ENCODE data around the gene ASB8. TPM values are rescaled to one million over a fixed set of nuclear protein-coding genes. Genes with fewer than 3 reads are reported as not detected.
"Not testable (repeated sequence)": the region's sequence is repeated elsewhere in the genome, so short reads cannot be mapped to it uniquely, and the experiment has no call there.

ASB8 gene
- polyA plus RNA-seq, 2 donors = 9.9 to 16.4 TPM

DNA sequence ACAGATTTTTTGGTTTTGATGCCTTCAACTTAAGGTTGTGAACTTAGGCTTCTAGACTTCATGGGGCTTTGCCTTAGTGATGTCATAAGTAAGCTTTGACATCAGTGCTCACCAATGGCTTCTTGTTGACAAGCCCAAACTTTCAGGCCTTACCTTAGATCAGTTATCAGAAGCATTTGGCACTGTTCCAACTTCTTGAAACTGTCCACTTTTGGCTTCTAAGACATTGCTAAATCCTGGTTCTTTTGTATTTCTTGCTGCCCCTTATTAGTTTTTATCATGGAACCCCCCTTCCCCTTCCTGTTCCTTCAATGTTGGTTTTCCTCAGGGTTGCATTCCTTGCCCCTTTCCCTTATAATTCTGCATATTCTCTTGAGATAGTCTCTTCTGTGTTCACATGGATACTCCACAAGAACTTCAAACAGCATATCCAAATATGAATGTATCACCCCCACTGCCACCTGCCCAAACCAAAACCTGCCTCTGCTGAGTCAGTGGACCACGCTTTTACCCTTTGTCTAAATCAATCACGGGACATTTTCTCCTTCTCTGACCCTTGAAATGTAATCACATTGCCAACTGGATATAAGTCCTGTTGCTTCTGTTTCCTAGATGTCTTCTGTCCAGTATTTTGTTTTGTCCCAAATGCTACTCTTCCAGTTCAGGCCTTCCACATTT, 30.2 kb downstream of the ASB8 start:
- no peaks in the 10 kb centered on the region for H3K4me1 ChIP-seq (ENCODE audit: control insufficient read depth in 2 of 2, insufficient read depth in 2 of 2, low read length in 1 of 2)
- peaks cover 0 to 4% of the 10 kb centered on the region in 2 donors for H3K36me3 ChIP-seq (ENCODE audit: control insufficient read depth in 2 of 2, insufficient read depth in 2 of 2, low read length in 1 of 2)
- H3K27ac ChIP-seq (ENCODE audit: low read depth in 2 of 2, low read length in 1 of 2) = no peak overlapping the region
- WGBS, 2 donors = 95 to 96% methylated on average over 2 of the region's 2 CpGs
- no peaks in the 10 kb centered on the region for H3K9me3 ChIP-seq (ENCODE audit: control insufficient read depth in 2 of 2, insufficient read depth in 1 of 2, low read depth in 1 of 2, low read length in 1 of 2)
- no peak overlapping the region for H3K4me3 ChIP-seq (ENCODE audit: low read depth in 1 of 2, low read length in 2 of 2)
- H3K27me3 ChIP-seq (ENCODE audit: control insufficient read depth in 1 of 2, insufficient read depth in 2 of 2, low read length in 2 of 2) = no peaks in the 10 kb centered on the region

DNA sequence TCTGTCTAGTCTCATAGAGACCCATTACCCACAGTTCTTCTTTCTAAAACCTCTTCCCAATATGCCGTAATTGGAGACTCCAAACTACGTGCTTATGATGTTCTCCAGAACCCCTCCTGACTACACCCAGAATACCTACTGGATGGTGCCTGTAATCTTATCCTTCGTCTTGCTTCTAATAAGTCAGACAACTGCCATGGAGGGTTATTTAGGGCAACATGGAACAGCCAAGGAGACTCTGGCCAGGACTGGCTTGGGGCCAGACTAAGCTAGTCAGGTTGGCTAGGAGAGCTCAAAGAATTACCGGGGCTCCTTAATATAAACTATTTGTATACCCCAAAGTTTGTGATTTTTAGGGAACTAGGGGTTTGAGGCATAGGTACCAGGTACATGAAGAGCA, 31.3 kb downstream of the ASB8 start:
- Histone ChIP-seq H3K4me3 (ENCODE audit: low read depth in 1 of 2, low read length in 2 of 2) (no peak overlapping the region), H3K36me3 (ENCODE audit: control insufficient read depth in 2 of 2, insufficient read depth in 2 of 2, low read length in 1 of 2) (no peaks in the 10 kb centered on the region), H3K9me3 (ENCODE audit: control insufficient read depth in 2 of 2, insufficient read depth in 1 of 2, low read depth in 1 of 2, low read length in 1 of 2) (no peaks in the 10 kb centered on the region), H3K4me1 (ENCODE audit: control insufficient read depth in 2 of 2, insufficient read depth in 2 of 2, low read length in 1 of 2) (no peaks in the 10 kb centered on the region), H3K27ac (ENCODE audit: low read depth in 2 of 2, low read length in 1 of 2) (no peak overlapping the region), H3K27me3 (ENCODE audit: control insufficient read depth in 1 of 2, insufficient read depth in 2 of 2, low read length in 2 of 2) (no peaks in the 10 kb centered on the region)
- WGBS, 2 donors = 87 to 89% methylated on average over 4 of the region's 4 CpGs

DNA sequence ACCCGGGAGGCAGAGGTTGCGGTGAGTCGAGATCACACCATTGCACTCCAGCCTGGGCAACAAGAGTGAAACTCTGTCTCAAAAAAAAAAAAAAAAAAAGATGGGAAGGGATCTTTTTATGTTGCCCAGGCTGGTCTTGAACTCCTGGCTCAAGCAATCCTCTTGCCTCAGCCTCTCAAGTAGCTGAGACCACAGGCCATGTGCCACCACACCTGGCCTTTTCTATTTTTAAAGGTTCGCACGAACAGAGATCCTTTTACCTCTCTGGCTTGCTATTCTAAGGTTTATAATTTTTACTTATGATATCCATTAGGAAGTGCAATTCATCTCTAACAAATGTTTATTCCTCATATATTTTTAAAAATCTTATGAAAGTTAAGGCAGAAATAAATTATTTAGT, 31.8 kb downstream of the ASB8 start:
- WGBS, 2 donors = 92 to 98% methylated on average over 2 to 5 of the region's 5 CpGs

DNA sequence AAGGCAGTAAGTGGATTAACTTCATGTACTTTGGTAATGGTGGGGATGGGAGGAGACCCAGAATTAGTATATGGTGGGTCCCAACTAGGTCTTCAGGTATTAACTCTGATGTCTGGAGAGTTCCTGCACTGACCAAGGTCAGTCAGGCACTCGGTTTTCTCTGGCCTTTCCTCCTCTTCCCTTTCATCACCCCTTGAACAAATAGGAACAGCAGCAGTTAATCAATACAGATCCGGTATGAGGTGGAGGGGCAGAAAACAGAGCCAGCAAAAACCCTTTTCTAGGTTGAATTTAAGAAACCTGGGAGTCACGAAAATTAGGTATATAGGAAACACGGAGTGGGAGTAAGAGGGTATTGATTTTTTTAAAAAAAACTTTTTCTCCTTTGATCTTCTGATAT, 34.1 kb downstream of the ASB8 start:
- H3K27me3 ChIP-seq (ENCODE audit: control insufficient read depth in 1 of 2, insufficient read depth in 2 of 2, low read length in 2 of 2) = no peaks in the 10 kb centered on the region
- no peaks in the 10 kb centered on the region for H3K4me1 ChIP-seq (ENCODE audit: control insufficient read depth in 2 of 2, insufficient read depth in 2 of 2, low read length in 1 of 2)
- no peak overlapping the region for H3K27ac ChIP-seq (ENCODE audit: low read depth in 2 of 2, low read length in 1 of 2)
- no peaks in the 10 kb centered on the region for H3K9me3 ChIP-seq (ENCODE audit: control insufficient read depth in 2 of 2, insufficient read depth in 1 of 2, low read depth in 1 of 2, low read length in 1 of 2)
- no peak overlapping the region for H3K4me3 ChIP-seq (ENCODE audit: low read depth in 1 of 2, low read length in 2 of 2)
- WGBS, 2 donors = 80 to 81% methylated on average over 4 of the region's 4 CpGs
- no peaks in the 10 kb centered on the region for H3K36me3 ChIP-seq (ENCODE audit: control insufficient read depth in 2 of 2, insufficient read depth in 2 of 2, low read length in 1 of 2)

More for the DNA sequence above, 31.8 kb downstream of the ASB8 start:
- H3K9me3 ChIP-seq (ENCODE audit: control insufficient read depth in 2 of 2, insufficient read depth in 1 of 2, low read depth in 1 of 2, low read length in 1 of 2); H3K27ac ChIP-seq (ENCODE audit: low read depth in 2 of 2, low read length in 1 of 2); H3K36me3 ChIP-seq (ENCODE audit: control insufficient read depth in 2 of 2, insufficient read depth in 2 of 2, low read length in 1 of 2); H3K4me1 ChIP-seq (ENCODE audit: control insufficient read depth in 2 of 2, insufficient read depth in 2 of 2, low read length in 1 of 2); H3K27me3 ChIP-seq (ENCODE audit: control insufficient read depth in 1 of 2, insufficient read depth in 2 of 2, low read length in 2 of 2); H3K4me3 ChIP-seq (ENCODE audit: low read depth in 1 of 2, low read length in 2 of 2): not testable (repeated sequence)

DNA sequence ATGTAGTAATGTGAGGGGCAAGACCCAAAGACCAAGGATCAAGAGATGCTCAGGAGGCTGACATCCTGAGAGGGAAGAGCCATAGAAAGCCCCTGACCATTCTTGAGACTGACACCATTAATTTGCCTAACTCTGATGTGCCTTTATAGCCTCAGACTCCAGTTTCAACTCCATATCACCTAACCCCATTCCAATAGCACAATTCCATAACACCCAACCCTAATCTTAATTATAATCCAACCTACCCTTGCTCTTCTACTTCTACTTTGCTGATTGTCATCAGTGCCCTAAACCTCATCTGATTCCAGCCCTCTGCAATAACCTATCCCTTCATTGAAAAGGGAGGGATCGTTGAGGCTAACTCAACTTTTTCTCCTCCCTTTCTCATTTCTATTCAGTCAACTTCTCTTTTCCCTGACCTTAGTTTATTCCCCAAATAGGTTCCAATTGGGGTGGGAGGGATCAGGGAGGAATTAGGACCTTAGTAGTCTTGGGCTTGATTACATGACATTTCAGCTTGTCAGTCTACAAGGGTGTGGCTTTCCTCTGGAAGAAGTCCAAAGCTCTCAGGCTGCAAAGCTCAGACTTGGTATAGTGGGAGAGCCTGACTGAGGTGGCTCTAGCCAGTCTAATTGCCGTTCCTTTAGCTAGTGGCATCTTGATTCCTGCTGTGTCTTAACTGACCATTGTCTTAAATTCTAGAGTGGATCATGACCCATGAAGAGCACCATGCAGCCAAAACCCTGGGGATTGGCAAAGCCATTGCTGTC, 35.1 kb downstream of the ASB8 start:
- WGBS, 2 donors = 73 to 75% methylated on average over 2 of the region's 2 CpGs
- Histone ChIP-seq H3K4me3 (ENCODE audit: low read depth in 1 of 2, low read length in 2 of 2) (no peak overlapping the region), H3K9me3 (ENCODE audit: control insufficient read depth in 2 of 2, insufficient read depth in 1 of 2, low read depth in 1 of 2, low read length in 1 of 2) (no peaks in the 10 kb centered on the region), H3K4me1 (ENCODE audit: control insufficient read depth in 2 of 2, insufficient read depth in 2 of 2, low read length in 1 of 2) (no peaks in the 10 kb centered on the region), H3K27ac (ENCODE audit: low read depth in 2 of 2, low read length in 1 of 2) (no peak overlapping the region), H3K27me3 (ENCODE audit: control insufficient read depth in 1 of 2, insufficient read depth in 2 of 2, low read length in 2 of 2) (no peaks in the 10 kb centered on the region), H3K36me3 (ENCODE audit: control insufficient read depth in 2 of 2, insufficient read depth in 2 of 2, low read length in 1 of 2) (no peaks in the 10 kb centered on the region)

DNA sequence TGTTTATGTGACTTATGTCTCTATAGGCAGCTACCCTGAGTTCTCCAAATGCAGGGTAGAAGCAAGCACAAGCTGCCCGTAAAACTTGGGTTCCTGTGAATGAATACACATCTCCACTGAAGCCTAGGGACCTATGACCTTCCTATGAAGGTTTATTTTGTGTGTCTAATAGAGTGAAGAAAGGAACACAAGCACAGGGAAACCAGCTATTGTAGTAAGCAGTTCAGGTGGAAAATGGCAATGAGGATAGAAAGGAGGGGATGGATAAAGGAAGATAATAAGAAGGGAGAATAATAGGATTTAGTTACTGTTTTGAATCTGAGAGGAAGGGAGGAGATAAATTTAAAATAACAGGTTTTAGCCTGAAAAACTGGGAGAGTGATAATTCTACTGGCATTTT, 35.8 kb downstream of the ASB8 start:
- Histone ChIP-seq H3K4me3 (ENCODE audit: low read depth in 1 of 2, low read length in 2 of 2) (no peak overlapping the region), H3K27me3 (ENCODE audit: control insufficient read depth in 1 of 2, insufficient read depth in 2 of 2, low read length in 2 of 2) (no peaks in the 10 kb centered on the region), H3K36me3 (ENCODE audit: control insufficient read depth in 2 of 2, insufficient read depth in 2 of 2, low read length in 1 of 2) (no peaks in the 10 kb centered on the region), H3K9me3 (ENCODE audit: control insufficient read depth in 2 of 2, insufficient read depth in 1 of 2, low read depth in 1 of 2, low read length in 1 of 2) (no peaks in the 10 kb centered on the region), H3K27ac (ENCODE audit: low read depth in 2 of 2, low read length in 1 of 2) (no peak overlapping the region), H3K4me1 (ENCODE audit: control insufficient read depth in 2 of 2, insufficient read depth in 2 of 2, low read length in 1 of 2) (no peaks in the 10 kb centered on the region)
- 88 to 97% methylated on average over 1 of the region's 1 CpG for WGBS, 2 donors

DNA sequence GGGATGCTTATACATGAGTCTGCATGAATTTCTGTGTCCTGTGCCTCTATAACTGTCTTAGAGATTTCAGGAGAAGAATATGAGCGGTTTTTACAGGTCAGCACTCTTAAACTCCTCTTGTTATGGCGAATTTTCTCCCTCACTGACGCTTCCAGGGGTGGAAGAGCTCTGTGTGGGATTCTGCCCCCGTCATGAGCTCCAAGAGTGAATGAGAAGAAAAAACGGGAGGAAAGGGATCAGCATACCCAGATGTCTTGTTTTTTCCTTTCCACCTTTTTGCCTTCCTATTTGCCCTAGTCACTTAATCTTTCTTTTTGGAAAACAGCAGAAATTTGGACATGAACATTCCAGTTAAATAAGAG, 37.5 kb downstream of the ASB8 start:
- Histone ChIP-seq H3K9me3 (ENCODE audit: control insufficient read depth in 2 of 2, insufficient read depth in 1 of 2, low read depth in 1 of 2, low read length in 1 of 2) (no peaks in the 10 kb centered on the region), H3K4me1 (ENCODE audit: control insufficient read depth in 2 of 2, insufficient read depth in 2 of 2, low read length in 1 of 2) (no peaks in the 10 kb centered on the region), H3K36me3 (ENCODE audit: control insufficient read depth in 2 of 2, insufficient read depth in 2 of 2, low read length in 1 of 2) (no peaks in the 10 kb centered on the region), H3K27me3 (ENCODE audit: control insufficient read depth in 1 of 2, insufficient read depth in 2 of 2, low read length in 2 of 2) (no peaks in the 10 kb centered on the region), H3K27ac (ENCODE audit: low read depth in 2 of 2, low read length in 1 of 2) (no peak overlapping the region), H3K4me3 (ENCODE audit: low read depth in 1 of 2, low read length in 2 of 2) (peak overlapping the region; percentile 70 to 89)
- 7 to 12% methylated on average over 5 of the region's 5 CpGs for WGBS, 2 donors

DNA sequence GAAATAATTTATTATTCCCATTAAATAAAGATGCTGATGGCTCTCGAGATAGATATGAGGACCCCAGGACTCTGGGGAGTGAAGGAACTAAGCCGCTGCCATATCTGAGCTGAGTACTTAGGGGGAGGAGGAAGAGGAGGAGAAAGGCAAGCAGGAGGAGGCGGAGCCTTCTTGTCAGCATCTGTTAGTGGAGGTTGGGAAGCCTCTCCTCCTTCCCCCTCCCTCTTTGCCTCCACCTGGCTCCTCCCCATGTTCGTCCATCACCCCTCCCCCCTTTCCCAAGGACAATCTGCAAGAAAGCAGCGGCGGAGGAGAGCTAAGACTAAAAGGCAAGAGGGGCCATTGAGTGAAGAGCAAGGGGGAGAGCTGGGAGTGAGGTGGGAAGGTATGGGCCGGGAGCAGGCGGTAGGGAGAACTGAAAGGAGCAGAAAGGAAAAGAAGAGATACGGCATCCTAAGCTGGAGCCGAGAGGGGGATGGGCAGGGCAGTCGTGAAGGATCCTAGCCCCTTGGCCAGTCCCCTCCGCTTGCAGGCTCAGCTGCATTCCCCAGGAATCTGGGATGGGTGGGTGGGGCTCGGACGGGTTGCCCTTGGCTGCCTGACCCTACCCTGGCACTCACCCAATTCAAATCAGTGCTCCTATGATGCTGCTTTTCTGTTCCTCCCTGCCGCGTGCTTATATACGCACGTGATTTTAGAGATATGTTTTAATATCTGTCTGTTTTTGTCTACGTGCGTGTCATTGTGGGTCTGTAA, 38.1 kb downstream of the ASB8 start, which contains the start of gene PFKM:
TSS of gene PFKM (plus strand) at position 287 of the 756 bp plus-strand sequence. CDS start 3,411 bp downstream, outside the sequence.
- Histone ChIP-seq H3K9me3 (ENCODE audit: control insufficient read depth in 2 of 2, insufficient read depth in 1 of 2, low read depth in 1 of 2, low read length in 1 of 2) (no peaks in the 10 kb centered on the region), H3K27me3 (ENCODE audit: control insufficient read depth in 1 of 2, insufficient read depth in 2 of 2, low read length in 2 of 2) (no peaks in the 10 kb centered on the region), H3K27ac (ENCODE audit: low read depth in 2 of 2, low read length in 1 of 2) (peak within 1 kb of the TSS; percentile 19 to 67), H3K36me3 (ENCODE audit: control insufficient read depth in 2 of 2, insufficient read depth in 2 of 2, low read length in 1 of 2) (no peaks in the 10 kb centered on the region), H3K4me1 (ENCODE audit: control insufficient read depth in 2 of 2, insufficient read depth in 2 of 2, low read length in 1 of 2) (no peaks in the 10 kb centered on the region), H3K4me3 (ENCODE audit: low read depth in 1 of 2, low read length in 2 of 2) (peak within 1 kb of the TSS; percentile 70 to 89)
- 2% methylated on average over 20 of the region's 20 CpGs for WGBS, 2 donors

DNA sequence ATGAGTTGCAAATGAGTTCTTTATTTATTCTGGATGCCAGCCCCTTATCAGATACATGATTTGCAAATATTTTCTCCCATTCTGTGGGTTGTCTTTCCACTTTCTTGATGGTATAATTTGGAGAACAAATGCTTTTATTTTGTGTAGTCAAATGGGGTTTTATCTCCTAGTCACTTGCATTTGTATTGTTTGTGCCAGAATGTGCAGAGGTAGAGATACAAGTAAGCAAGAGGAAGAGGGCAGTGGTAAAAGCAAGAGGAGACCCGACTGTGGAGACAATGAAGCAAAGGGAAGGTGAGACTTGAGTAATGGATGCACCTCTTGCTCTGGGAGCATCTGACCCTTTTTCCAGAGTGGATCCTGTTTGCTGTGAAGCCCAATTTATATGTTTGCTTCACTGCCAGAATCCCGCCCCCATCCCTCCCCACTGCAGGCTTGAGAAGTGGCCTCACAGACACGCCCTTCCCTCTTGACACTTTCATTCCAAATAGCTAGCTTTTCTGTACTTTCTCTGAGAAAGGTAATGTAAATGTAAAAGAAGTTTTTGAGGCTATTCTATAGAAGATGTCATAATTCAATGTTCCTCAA, 38.9 kb downstream of the ASB8 start:
- Histone ChIP-seq H3K27me3 (ENCODE audit: control insufficient read depth in 1 of 2, insufficient read depth in 2 of 2, low read length in 2 of 2) (no peaks in the 10 kb centered on the region), H3K27ac (ENCODE audit: low read depth in 2 of 2, low read length in 1 of 2) (no peak overlapping the region), H3K36me3 (ENCODE audit: control insufficient read depth in 2 of 2, insufficient read depth in 2 of 2, low read length in 1 of 2) (no peaks in the 10 kb centered on the region), H3K4me3 (ENCODE audit: low read depth in 1 of 2, low read length in 2 of 2) (peak overlapping the region in 1 of 2 donors; percentile 89), H3K4me1 (ENCODE audit: control insufficient read depth in 2 of 2, insufficient read depth in 2 of 2, low read length in 1 of 2) (no peaks in the 10 kb centered on the region), H3K9me3 (ENCODE audit: control insufficient read depth in 2 of 2, insufficient read depth in 1 of 2, low read depth in 1 of 2, low read length in 1 of 2) (no peaks in the 10 kb centered on the region)
- 28 to 37% methylated on average over 3 of the region's 3 CpGs for WGBS, 2 donors
